PFSK-1 (cell line): Measurements from ENCODE around the gene FAM24A.

Source experiments
- FOXP2 ChIP-seq: optimal IDR thresholded peaks from 2 replicates; pipeline ENCODE3; 2011; ENCODE audit warnings: borderline replicate concordance, control low read depth, inconsistent platforms; ENCODE audit not compliant: insufficient read depth; ENCODE audit errors: extremely low read length, extremely low read depth
- POLR2AphosphoS5 ChIP-seq: IDR thresholded peaks from 2 replicates; pipeline ENCODE4 v1.6.1; 2012; ENCODE audit warnings: low read depth, mild to moderate bottlenecking, control low read depth, low read length, moderate library complexity
- SIN3A ChIP-seq: IDR thresholded peaks from 2 replicates; pipeline ENCODE4 v1.6.1; 2012; ENCODE audit warnings: mild to moderate bottlenecking, low read length, moderate library complexity, borderline replicate concordance; ENCODE audit not compliant: insufficient read depth
- TAF1 ChIP-seq: IDR thresholded peaks from 2 replicates; pipeline ENCODE4 v1.6.1; 2012; ENCODE audit warnings: low read length, control low read depth, borderline replicate concordance; ENCODE audit not compliant: insufficient read depth
- TF ChIP-seq, protein P1 (sequence below), 2 experiments: IDR thresholded peaks; 2 replicates each; pipeline versions ENCODE4 v1.6.1 to v1.8.0; 2011 to 2012; ENCODE audit warnings: low read depth in 2 of 2, low read length in 2 of 2, control low read depth in 1 of 2, inconsistent platforms in 1 of 2, mild to moderate bottlenecking in 1 of 2, moderate library complexity in 1 of 2; ENCODE audit not compliant: insufficient read depth in 1 of 2

The FAM24A gene

DNA sequence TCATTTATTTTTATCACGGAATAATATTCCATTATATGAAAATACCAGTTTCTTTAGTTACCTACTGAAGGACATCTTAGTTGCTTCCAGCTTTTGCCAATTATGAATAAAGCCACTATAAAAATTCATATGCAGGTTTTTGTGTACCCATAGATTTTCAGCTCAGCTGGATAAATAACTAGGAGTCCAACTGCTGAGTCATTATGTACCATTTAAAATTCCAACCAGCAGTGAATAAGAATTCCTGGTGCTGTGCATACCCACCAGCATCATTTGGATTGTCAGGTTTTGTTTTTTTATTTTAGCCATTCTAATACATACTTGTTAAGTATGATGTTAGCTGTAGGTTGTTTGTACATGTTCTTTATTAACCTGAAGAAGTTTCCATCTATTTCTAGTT lies 45.5 kb upstream of the FAM24A start:
- TF ChIP-seq TAF1 (no peak), FOXP2 (no peak), POLR2AphosphoS5 (no peak), SIN3A (no peak)
- TF ChIP-seq, protein P1, sequence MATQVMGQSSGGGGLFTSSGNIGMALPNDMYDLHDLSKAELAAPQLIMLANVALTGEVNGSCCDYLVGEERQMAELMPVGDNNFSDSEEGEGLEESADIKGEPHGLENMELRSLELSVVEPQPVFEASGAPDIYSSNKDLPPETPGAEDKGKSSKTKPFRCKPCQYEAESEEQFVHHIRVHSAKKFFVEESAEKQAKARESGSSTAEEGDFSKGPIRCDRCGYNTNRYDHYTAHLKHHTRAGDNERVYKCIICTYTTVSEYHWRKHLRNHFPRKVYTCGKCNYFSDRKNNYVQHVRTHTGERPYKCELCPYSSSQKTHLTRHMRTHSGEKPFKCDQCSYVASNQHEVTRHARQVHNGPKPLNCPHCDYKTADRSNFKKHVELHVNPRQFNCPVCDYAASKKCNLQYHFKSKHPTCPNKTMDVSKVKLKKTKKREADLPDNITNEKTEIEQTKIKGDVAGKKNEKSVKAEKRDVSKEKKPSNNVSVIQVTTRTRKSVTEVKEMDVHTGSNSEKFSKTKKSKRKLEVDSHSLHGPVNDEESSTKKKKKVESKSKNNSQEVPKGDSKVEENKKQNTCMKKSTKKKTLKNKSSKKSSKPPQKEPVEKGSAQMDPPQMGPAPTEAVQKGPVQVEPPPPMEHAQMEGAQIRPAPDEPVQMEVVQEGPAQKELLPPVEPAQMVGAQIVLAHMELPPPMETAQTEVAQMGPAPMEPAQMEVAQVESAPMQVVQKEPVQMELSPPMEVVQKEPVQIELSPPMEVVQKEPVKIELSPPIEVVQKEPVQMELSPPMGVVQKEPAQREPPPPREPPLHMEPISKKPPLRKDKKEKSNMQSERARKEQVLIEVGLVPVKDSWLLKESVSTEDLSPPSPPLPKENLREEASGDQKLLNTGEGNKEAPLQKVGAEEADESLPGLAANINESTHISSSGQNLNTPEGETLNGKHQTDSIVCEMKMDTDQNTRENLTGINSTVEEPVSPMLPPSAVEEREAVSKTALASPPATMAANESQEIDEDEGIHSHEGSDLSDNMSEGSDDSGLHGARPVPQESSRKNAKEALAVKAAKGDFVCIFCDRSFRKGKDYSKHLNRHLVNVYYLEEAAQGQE (IDR thresholded peaks at IDR 0.05; ENCODE audit: insufficient read depth in 1 of 2, low read depth in 2 of 2, low read length in 2 of 2): no peak

DNA sequence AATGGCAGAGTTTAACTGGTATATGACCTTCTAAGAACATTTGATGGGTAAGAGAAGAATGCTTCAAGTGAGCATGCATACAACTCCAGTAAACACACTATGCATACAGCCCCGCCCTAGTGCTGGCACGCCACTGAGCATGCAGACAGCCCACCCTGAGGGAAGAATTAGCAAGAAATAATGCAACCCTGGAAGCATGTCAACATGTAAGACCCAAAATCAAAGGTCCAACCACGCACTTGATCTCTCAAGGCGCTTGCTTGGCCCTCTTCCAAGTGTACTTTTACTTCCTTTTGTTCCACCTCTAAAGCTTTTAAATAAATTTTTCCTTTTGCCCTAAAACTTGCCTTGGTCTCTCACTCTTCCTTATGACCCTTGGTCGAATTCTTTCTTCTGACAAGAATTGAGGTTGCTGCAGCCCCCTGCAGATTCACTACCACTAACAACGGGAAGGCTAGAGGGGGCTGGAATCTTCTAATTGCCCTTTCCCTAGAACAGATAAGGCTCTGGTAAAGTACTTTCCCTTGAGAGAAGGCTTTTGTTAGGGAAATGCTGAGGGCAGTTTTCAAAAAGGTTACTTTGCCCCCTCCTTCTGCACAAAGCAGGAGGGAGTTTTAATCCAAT lies 34.5 kb upstream of the FAM24A start:
- TF ChIP-seq SIN3A (no peak), TAF1 (no peak), POLR2AphosphoS5 (no peak)
- TF ChIP-seq, protein P1 (IDR thresholded peaks at IDR 0.05; ENCODE audit: insufficient read depth in 1 of 2, low read depth in 2 of 2, low read length in 2 of 2): no peak

DNA sequence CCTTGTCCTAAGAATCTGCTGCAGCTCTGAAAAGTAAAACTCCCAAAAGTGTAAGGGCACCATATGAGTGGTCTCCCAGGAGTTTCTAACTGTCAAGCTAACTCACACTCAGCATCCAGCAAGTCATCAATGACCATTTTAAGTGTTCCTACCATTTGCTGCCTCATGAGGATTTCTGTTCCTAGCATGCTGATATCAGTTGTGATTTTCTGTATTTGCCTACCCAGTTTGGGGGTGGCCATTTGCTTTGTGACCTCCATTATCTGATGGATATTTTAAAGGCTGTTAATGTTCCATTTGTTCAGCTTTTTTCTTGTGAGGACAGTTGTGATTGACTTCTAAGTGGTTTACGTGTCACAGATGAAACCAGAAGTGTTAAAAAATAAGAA lies 33.9 kb upstream of the FAM24A start:
- TF ChIP-seq POLR2AphosphoS5 (no peak), SIN3A (no peak), TAF1 (no peak), FOXP2 (no peak)
- TF ChIP-seq, protein P1 (IDR thresholded peaks at IDR 0.05; ENCODE audit: insufficient read depth in 1 of 2, low read depth in 2 of 2, low read length in 2 of 2): no peak

DNA sequence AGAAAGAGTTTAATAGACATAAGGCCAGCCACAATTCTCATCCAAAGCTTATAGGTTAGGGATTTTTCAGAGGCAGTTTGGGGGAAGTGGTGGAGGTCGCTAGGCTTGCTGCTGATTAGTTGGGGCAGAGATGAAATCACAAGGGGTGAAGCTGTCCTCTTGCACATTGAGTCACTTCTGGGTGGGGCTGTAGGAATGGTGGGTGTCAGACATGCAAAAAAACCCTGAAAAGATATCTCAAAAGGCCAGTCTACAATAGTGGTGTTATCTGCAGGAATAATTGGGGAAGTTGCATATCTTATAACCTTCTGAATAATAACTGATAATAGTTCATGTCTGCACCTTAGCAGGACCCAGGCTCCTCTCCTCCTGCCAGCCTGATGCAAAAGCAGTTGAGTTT lies 33.1 kb upstream of the FAM24A start:
- no peak for TF ChIP-seq TAF1
- no peak for TF ChIP-seq POLR2AphosphoS5
- TF ChIP-seq SIN3A: no peak
- TF ChIP-seq, protein P1 (IDR thresholded peaks at IDR 0.05; ENCODE audit: insufficient read depth in 1 of 2, low read depth in 2 of 2, low read length in 2 of 2): no peak
- TF ChIP-seq FOXP2: no peak

DNA sequence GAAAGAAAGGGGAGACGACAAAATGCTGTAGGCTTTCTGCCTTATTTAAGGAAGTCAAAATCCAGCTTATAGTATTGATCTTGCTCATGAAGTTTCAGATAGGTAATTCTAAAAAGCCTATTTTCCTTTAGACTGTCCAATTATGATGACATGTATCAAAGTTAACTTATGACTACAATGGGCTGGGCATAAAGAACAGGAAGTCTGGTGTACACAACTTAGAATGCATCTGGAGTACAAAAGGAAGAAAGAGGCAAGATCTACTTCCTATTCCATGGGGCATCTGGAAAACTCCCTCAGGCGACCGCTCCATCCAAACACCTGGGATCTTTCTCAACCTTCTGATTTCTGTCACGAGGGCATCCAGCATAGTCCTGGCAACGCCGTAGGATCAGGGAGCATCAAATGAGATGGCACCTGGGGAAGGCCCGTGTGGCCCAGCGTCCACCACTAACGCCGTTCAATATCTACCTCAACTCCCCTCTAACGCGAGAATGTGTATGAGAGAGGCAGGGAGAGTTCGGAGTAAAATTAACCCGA lies 31.5 kb upstream of the FAM24A start:
- no peak for TF ChIP-seq POLR2AphosphoS5
- TF ChIP-seq, protein P1 (IDR thresholded peaks at IDR 0.05; ENCODE audit: insufficient read depth in 1 of 2, low read depth in 2 of 2, low read length in 2 of 2): no peak
- TF ChIP-seq TAF1: no peak
- TF ChIP-seq FOXP2: no peak
- no peak for TF ChIP-seq SIN3A
